ENCODE results near the gene TAMALIN.

TAMALIN gene

DNA sequence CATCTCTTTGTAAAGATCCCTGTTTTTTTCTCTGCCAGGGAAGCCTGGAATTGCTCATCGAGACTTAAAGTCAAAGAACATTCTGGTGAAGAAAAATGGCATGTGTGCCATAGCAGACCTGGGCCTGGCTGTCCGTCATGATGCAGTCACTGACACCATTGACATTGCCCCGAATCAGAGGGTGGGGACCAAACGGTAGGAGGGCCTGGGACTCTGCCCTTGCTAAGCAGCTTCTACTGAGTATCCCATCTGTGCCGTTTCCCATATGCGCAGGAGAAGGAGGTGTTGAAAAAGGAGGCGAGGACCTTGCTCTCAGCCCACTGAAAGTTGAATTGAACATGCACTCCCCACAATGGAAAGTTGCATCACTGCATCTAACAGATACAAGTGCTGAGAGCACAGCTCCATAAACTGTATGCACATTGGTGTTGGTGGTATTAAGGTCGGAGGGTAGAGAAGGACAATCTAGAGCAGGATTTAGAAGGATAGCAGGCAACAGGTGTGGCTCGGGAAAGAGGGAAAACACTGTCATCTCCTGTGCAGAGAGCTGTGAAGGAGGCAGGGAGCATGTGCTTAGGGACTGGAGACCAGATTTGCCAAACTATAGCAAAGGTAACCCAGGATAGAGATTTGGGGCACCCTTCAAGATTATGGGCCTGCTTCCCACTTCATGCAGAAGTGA lies 21.5 kb upstream of the TAMALIN start:
- DNase-seq, result no peak

DNA sequence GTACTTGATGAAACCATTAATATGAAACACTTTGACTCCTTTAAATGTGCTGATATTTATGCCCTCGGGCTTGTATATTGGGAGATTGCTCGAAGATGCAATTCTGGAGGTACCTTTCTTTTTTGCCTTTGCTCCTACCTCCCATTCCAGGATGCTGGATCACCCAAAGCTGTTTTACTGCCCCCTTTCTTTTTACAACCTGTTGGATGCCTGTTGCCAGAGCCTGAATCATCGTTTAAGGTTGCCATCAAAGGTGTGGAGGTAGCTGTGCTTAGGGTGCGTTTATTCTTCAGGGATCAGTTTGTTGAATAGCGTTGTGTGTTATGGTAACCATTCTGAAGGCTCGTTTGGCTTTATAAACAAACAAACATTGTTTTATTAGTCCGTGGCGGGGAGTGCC lies 19.9 kb upstream of the TAMALIN start:
- no peak for DNase-seq

DNA sequence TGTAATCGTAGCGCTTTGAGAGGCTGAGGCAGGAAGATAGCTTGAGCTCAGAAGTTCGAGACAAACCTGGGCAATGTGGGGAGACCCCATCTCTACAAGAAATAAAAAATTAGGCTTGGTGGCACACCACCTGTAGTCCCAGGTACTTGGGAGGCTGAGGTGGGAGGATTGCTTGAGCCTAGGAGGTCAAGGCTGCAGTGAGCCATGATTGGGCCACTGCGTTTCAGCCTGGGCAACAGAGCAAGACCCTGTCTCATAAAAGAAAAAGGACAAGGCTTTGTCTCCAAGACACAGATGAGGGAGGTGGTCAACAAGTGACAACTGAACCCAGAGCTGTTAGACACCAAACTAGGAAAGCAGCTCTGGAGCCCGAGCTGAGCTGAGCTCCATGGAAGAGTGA lies 14.5 kb upstream of the TAMALIN start:
- no peak for DNase-seq

DNA sequence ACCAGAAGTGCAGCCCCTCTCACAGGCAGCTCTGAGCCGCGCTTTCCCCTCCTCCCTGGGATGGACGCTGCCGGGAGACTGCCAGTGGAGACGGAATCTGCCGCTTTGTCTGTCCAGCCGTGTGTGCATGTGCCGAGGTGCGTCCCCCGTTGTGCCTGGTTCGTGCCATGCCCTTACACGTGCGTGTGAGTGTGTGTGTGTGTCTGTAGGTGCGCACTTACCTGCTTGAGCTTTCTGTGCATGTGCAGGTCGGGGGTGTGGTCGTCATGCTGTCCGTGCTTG lies 12.3 kb upstream of the TAMALIN start:
- no peak for DNase-seq

DNA sequence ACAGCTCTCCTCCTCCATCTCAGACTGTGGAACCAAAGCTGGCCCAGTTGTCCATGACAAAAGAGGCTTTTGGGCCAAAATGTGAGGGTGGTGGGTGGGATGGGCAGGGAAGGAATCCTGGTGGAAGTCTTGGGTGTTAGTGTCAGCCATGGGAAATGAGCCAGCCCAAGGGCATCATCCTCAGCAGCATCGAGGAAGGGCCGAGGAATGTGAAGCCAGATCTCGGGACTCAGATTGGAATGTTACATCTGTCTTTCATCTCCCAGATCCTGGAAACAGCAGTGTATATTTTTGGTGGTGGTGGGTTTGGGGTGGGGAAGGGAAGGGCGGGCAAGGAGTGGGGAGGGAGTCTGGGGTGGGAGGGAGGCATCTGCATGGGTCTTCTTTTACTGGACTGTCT lies 11.8 kb upstream of the TAMALIN start:
- DNase-seq, result no peak

DNA sequence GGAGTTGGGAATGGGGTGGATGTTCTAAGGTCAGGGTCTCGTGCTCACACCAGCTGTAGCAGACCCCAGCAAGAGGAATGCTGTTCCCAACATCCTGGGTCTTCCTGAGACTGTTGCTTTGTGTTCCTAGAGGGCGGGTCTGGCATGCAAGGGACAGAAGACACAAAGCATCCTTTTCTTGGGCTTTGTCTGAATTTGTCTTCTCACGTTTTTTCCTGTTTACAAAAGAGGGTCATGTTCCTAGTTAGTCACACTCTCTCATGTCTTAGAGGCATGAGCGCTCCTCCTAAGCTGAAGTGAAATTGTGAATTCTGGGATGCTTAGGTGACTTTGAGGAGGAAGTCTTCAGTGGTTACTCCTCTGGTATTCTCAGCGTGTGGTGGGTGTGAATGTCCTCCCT lies 9.6 kb upstream of the TAMALIN start:
- DNase-seq, result no peak

DNA sequence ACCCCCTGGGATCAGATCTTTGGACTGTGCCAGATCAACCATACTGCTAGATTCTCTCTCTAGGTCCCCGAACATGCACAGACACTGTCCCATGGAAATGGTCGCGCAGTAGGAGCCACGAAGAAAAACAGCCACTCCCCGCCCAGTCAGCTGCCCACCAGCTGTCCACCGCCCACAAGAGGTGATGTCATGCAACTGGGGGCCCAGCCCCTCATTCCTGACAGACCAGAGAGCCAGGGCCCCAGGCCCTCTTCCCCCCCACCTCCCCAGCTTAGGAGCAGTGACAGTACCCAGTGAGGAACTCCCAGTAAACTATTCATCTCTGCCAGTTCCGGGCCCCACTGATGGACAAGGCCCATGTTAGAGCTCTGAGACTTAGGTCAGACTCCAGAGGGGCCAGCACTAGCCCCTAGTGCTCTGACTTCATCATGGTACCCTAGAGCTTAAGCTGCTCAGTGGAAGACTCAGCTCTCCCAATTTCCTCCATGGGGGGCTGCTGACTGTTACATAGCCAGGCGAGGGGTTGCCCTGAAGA lies 3.7 kb upstream of the TAMALIN start:
- DNase-seq, result no peak

DNA sequence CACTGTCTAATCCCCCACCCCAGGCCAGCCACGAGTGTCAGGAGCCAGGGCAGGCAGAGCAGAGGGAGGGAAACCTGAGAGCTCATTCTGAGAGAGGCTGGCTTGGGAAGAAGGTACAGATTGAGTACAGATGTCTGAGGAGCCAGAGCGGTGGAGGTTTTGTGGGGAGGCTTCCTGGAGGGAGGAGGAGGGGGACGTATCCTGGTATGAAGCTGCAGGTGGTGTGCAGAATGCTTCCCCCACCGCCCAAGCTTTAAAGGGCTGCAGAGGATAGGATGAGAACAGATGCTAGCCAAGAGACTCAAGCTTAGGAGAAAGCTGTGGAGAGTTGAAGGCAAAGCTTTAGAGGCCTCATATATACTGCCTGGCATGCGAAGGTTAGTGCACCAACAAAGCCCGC lies 3.2 kb upstream of the TAMALIN start:
- no peak for DNase-seq

DNA sequence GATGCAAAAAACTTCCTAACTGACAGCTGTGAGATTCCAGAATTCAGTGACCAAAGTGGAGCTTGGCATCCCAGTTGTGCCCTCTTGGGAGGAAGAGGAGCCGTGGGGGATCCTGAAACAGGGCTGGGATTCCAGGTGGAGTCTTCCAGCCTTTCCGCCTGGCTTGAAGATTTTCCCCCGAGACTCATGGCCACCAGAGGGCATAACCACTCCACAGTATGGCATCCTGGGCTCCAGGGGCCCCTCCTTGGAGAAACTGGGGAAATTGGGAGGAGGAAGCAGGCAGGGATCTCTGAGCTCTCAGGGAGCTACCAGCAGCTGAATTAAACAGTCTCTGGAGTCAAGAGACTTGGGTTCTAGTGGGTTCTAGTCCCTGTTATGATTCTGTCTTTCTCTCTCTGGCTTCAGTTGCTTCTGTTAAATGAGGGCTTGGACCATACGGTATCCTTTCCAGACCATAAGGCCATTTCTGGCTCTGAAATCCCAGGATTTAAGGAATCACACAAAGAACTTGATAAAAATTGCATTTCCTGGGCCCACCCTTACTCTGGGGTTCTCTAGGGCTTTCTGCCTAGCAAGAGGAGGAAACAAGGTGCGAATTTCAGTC lies 2.6 kb upstream of the TAMALIN start:
- DNase-seq, result peak; percentile 53

DNA sequence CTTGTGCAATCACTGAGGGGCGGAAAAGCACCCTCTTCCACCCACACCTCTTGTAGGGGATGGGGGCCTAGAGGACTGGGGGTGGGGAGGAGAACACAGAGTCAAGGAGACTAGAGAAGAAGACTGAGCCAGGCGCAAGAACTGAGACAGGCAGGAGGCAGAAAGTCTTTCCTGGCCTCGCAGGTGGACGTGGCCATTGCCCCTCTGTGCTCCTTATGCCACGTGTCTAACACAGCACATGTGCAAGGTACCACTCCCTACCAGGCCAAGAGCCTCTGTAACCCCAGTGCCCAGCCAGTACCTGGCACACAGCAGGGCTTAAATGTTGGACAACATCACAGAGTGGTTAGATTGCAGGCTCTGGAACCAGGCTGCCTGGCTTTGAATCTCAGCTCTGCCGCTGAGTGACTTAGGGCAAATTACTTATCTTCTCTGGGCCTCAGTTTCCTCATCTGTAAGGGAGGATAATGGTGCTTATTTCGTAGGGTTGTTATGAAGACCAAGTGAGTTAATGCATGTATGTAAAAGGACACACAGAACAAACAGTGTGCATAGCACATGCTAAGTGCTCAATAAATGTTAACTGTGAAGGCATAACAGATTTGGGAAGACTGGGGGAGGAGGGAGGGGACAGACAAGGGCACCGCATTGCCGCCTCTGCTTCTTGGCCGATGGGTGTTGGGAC lies 1.4 kb upstream of the TAMALIN start:
- DNase-seq, result no peak

DNA sequence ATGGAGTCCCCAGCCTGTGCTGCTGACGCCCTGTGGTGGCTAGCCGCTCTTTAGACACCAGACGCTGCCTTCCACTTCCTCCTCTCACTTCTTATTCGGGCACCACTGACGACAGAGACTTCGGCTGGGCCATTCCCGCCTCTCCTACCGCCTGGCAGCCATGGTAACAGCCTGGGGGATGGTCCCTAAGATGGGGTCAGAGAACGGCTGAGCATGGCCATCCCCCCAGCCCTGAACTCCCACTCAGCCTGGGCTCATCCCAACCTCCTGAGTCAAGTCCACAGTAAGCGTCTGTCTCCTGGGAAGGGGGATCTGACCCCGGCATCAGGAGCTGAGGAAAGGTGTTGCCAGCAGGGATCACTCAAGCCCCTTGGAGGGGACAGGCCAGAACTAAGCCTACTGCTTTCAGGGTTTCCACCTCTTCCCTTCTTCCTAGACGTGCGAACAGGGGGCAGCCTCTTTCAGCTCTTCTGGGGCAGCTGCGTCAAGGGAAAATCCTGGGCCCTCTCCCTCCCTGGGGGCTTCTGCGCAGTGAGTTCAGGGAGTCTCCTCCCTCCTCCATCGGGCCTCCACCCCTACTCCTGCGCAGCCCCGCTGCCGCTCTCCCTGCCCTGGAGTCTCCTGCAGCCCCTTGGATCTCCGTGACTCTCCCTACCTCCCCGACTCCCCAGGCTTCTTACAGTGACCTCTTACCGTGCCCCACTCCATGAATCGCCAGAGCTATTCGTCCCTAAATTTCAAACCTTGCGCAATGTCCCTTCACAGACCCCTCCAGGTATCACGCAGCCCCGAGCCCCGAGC lies 643 bp upstream of the TAMALIN start:
- no peak for DNase-seq

DNA sequence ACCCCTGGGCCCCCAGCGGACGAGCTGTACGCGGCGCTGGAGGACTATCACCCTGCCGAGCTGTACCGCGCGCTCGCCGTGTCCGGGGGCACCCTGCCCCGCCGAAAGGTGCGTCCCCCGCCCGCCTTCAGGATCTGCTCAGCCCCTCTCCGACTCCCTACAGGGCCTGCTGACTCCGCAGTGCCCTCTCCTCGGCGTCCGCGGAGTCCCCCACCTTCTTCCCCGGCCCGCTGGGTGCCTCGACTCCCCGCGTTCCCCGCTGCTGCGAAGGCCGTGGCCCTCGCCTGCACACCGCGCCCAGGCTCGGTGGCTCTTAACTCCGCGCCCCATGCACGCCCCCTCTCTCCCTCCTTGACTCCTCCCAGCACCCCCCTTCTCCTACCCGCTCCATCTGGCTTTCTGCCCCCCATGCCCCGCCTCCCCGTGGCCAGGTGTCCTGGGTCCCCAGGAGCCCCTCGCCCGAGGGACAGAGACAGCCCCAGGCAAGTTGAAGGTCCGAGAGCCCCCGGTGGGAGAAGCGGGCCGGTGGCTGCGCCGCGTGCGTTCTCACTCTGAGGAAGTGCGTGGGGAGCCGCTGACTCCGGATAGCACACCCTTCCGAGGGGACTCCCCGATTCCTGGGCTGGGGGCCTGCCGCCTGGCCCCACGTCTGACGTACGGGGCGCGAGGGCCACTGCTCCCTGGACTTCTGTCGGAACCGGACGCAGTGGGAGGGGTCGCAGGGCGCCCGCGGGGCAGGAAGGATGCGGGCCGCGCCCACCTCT lies 594 bp downstream of the TAMALIN start:
- no peak for DNase-seq

DNA sequence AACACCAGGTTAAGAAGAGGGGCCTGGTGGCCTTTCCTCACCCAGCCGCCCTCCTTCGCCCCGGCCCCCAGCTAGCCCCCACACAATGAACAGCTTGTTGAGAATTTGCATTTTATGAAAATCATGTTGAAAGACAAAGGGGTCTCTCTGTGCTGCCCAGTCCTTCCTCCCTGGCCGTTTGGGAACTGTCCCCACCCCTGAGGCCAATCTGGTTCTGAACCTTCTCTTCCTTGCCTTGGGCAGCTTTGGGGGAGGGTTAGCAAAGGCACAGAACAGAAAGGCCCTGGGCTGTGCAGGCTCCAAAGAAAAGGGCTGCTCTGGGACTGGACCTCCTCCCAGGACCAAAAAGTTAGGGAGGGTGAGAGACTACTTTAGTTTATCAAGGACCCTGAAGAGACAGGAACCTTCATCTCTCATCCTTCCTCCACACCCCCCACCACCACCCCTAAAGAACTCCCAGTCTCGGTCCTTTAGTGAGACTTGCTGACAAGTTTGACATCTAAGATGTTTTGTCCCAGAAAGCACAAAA lies 1.3 kb downstream of the TAMALIN start:
- DNase-seq, result no peak

DNA sequence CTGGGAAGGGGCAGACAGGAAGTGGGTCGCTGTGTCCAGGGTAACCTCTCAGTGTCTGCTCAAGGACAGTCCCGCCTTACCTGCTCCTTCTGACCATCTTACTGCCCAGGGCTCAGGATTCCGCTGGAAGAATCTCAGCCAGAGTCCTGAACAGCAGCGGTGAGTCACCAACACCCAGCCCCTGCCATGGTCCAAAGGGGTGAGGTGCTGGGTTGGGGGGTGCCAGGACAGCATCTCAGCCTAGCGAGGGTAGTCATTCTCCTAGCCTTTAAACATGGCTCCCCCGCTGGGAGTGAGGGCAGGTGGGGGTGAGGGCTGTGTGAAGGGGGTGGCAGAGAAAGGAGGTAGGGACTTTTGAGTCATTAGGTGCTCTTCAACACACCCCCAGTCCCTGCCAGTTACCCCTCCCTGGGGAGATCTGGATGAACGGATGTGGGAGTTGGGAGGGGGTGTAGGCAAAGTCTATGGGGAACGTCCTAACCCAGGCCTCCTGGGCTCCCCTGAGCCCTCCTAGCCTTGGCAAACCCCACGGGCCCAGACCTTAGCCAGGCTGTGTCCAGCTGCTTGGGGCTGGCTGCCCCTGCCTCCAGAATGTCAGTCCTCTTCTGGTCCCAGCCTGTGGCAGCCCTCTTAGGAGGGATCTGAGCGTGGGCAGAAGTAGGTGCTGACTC lies 2.5 kb downstream of the TAMALIN start:
- no peak for DNase-seq

DNA sequence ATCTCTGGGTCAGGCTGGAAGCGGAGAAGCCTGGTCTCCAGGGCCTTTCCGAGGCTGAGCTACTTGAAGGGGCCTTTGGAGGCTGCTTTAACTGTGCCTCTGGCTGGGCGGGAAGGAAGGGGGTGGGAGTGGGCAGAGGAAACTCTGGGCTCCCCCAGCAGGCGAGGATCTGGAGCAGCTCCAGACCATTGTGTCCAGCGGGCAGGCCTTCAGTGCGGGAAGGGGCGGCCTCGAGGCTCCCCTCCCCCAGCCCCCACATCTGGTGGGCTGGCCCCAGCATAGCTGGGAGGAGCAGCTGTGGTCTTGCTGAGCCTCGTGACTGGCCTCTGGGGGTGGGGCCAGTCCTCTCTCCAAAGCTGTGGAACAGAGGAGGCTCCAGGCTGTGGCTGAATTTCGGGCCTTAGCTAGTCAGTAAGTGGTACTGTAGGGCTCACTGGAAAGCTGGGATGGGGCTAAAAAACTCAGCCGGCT lies 3.4 kb downstream of the TAMALIN start:
- DNase-seq, result no peak

DNA sequence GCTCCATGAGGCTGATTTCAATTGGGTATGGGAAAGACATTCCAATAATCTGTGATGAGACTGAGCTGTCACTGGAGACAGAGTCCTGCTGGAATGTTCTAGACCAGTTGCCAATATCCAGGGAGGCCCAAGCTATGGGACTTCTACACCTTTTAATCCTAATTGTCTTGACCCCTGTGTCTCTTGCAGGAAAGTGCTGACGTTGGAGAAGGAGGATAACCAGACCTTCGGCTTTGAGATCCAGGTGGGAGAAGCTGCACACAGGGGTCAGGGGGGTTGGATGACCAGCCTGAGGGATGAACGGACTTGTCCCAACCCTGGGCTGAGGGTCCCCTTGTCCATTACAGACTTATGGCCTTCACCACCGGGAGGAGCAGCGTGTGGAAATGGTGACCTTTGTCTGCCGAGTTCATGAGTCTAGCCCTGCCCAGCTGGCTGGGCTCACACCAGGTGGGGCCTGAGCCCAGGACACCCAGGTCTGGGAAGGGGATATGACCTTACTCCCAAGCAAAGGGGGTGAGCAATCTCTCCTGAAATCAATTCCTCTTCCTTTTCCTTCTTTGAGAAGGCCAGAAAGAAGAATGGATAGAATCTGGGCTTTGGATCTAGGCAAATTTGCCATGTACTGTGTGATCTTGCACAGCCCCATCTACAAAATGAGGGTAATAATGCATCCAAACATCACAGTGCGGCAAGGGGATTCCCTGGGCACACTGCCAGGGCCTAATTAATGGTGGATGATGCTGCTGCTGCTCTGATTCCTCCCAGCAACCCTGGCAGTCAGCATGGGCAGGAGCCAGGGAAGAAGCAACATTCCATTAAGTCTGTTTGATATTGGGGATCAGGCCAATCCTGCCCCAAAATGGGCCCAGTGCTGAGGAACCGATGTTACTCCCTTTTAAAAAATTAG lies 4.2 kb downstream of the TAMALIN start:
- no peak for DNase-seq

DNA sequence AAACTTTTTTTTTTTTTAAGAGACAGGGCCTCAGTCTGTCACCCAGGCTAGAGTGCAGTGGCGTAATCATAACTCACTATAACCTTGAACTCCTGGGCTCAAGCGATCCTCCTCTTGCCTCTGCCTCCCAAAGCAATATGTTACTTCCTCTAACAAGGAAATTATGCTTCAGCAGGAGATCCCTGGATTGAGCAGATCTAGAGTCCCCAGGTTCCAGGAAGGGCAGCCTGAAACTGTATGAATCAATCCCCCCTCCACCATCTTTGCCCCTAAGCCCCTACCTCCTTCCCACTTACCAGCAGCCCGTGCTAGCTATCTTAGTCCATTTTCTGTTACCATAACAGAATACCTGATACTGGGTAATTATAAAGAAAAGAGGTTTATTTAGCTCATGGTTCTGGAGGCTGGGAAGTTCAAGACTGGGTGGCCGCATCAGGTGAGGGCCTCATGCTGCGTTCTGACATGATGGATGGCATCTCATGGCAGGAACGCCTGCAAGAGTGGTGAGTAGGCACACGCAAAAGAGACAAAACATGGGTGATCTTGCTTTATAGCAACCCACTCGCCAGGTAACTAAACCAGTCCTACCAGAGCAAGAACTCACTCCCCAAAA lies 5.0 kb downstream of the TAMALIN start:
- no peak for DNase-seq

DNA sequence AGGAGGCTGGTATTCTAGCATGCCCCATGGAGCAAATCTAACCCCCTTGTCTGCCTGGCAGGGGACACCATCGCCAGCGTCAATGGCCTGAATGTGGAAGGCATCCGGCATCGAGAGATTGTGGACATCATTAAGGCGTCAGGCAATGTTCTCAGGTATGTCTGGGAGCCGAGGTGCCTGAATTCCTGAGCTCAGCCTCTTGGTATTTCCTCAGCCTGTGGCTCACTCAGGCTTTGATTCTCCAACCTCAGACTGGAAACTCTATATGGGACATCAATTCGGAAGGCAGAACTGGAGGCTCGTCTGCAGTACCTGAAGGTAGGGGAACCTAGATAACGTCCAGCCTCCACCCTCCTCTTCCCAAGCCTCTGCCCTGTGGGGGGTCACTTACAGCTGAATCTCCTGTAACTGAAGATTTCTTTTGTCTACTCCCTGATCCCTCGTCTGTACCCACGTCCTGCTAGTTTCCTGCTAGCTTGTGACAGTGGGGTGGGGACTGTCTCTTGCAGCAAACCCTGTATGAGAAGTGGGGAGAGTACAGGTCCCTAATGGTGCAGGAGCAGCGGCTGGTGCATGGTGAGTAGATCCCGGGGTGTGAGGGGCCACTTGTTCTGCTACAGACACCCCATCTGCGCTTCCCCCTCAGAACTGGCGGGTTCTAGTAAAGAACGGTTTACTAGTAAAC lies 7.0 kb downstream of the TAMALIN start:
- no peak for DNase-seq

Measured in kidney glomerular epithelial cell (primary cell).